G401 (cell line): ENCODE measurements around the gene CORO7. TPM values are rescaled to one million over a fixed set of nuclear protein-coding genes. Genes with fewer than 3 reads are reported as not detected.
A peak's percentile ranks its signal among the peaks of the same experiment; 100 is the strongest.

Source experiments
- DNase-seq: peaks from one replicate; pipeline ENCODE4 v3.0.0-alpha.2; 2015; ENCODE audit warnings: low spot score
- in situ Hi-C: cut with HindIII; loops from 2 replicates; pipeline ENCODE4 v1.10.0; 2016; ENCODE audit warnings: low sequenced_read_pairs, mixed read lengths
- total RNA-seq: library from RNA; depleted of rRNA; stranded (reverse); fragments of >200 nt; shearing (Covaris generic); gene quantifications from 2 replicates; pipeline ENCODE4 v1.2.3, GENCODE V29; 2014

CORO7 gene
- total RNA-seq, 1 experiment from 2014 or later: 39.5 TPM

DNA sequence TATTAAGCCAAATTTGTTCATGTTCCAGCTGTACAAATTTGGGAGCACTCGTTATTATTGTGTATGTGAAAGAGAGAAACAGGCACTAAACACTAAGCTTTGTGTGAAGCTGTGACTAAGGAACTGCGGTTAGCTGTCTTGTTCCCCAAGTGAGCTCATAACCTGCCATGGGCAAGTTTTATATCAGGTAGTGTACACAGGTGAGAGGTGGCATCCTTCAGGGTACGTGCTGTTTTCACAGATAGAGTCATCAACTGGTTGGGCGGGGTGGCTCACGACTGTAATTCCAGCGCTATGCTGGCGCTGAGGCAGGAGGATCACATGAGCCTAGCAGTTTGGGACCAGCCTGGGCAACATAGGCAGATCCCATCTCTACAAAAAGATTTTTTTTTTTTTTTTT, 12.1 kb upstream of the CORO7 start:
- DNase-seq: no peak
- in situ Hi-C loops: no loop called here

DNA sequence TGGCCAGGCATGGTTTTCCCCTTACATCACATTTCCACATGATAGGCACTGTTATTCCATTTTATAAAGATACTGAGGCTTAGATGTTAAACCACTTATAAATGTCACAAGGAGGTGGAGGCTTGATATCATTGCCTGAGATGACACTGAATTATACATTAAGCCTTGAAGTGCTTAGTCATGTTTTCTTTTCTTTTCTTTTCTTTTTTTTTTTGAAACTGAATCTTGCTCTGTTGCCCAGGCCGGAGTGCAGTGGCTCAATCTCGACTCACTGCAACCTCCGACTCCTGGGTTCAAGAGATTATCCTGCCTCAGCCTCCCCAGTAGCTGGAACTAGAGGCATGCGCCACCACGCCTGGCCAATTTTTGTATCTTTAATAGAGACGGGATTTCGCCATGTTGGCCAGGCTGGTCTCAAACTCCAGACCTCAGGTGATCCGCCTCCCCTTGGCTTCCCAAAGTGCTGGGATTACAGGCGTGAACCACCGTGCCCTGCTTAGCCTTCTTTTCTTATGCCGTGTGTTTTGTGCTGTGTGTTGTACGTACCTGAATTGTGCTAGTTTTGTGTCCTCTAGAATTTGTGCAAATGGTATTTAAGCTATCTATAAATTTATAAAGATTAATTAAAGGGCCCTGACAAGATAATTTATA, 10.5 kb upstream of the CORO7 start:
- DNase-seq: no peak
- in situ Hi-C loops: no loop called here

- in situ Hi-C loops: no loop called here
- no peak for DNase-seq
Observed at GRCh38 chr16:4426021-4426684, 9.8 kb upstream of the CORO7 start.

DNA sequence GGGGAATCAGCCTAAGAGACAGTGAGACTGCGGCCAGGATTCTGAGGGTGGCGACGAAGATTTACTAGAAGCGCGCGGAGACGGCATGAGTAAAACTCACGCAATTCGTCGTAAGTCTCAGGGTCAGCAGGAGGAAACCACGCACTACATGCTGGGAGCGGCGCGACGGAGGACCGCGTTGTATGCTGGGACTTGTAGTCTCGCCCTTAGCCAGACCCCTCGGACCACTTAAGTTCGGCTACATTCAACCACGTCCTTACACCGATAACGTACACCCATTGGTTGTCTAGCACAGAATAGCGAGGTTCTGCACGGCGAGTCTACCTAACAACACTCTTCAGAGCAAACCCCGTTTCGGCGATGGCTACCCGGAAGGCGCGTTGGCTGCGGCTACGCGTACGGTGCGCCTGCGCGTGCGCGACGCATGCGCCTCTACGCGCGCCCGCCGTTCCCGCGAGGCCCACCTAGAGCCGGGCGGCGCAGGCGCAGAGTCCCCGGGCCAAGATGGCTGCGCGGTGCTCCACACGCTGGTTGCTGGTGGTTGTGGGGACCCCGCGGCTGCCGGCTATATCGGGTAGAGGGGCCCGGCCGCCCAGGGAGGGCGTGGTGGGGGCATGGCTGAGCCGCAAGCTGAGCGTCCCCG, 9.1 kb upstream of the CORO7 start, which contains the start of gene DNAJA3:
DNAJA3 (plus strand) TSS at position 491 of the 643 bp plus-strand sequence; CDS start at position 505, 14 bp downstream.
- in situ Hi-C loops: no loop called here
- peak; percentile 96 for DNase-seq

- DNase-seq: no peak
- in situ Hi-C loops: no loop called here
Observed at GRCh38 chr16:4420505-4421105, 4.2 kb upstream of the CORO7 start.

DNA sequence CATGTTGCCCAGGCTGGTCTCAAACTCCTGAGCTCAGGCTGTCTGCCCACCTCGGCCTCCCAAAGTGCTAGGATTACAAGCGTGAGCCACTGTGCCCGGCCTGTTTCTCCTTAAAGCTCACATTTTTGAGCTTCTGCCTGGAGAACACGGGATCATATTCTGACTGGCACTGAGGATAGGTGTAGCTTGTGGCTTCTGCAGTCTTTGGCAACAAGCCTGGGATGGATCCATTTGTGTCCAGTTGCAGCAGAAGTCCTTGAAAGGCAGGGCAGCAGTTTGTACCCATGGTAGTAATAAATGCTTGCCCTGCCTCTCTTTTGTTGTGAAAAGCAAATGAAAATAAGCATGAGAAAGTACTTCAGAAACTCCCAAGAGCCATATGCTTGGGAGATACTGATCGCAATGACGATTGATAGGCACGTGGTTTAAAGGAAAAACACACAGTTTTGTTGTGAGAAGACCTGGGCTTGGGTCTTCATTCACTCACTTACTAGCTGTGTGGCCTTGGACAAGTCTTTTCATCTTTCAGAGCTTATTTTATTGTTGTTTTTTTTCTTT, 3.1 kb upstream of the CORO7 start:
- DNase-seq: no peak
- in situ Hi-C loops: no loop called here

- DNase-seq: peak; percentile 46
Observed at GRCh38 chr16:4415538-4416199, 727 bp downstream of the CORO7 start.

GRCh38 chr16:4414187-4414917, 2.0 kb downstream of the CORO7 start:
- in situ Hi-C loops: no loop called here
- DNase-seq: no peak

More at GRCh38 chr16:4415538-4416199, 727 bp downstream of the CORO7 start:
- in situ Hi-C loops: no loop called here

DNA sequence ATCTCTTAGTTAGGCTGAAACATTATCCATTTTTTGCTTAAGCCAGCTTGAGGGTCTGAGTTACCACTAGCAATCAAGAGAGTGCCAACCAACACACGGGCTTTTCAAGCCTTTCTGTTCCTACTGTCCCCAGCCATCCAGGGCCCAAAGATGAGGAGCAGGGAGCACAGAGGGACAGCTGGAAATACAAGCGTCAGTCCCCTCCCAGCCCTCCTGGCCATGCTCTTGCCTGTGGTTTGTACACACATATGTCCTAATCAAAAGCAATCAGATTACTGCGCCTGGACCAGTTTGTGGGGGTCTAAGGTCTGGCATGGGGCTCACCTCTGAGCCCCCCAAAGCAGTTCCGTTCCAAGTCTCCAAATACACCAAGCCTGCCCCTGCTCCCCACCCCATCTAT, 3.5 kb downstream of the CORO7 start:
- DNase-seq: no peak
- in situ Hi-C loops: no loop called here

DNA sequence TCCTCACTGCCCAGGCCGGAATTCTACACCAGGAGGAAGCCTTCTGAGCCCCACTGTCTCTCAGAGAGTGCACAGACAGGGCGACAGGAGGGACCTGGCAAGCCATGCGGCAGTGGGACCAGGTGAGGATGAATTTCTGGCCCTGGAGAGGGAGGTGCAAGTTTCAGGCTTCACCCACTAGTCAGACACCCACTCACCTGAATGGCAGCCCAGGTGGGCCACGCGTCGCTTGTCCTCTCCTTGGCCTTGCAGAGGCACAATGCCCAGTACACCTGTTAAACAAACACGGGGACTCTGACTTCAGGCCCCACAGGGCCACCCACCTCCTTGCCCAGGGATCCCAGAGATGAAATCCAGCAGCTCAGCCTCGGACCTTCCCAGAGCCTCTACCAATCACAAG, 4.2 kb downstream of the CORO7 start:
- in situ Hi-C loops: no loop called here
- DNase-seq: no peak

DNA sequence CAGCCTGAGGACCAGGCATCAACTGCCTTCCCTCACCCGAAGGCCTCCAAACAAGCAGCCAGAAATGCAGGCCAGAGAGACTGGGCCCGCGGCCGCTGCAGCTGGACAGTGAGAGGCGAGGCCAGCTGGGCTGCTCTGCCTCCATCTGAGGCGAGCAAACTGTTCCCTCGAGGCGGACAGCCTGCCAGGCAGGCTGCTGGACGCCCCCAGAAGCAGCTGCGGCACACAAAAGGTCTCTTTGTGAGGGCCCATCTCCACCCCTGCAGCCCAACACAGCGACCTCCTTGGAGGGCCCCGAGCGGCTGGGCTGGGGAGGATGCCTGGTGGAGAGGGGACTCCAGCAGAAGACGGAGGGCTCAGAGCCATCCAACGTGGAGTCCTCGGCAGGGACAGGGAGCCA, 4.7 kb downstream of the CORO7 start:
- in situ Hi-C loops: no loop called here
- DNase-seq: no peak

GRCh38 chr16:4410335-4411075, 5.9 kb downstream of the CORO7 start:
- DNase-seq: no peak
- in situ Hi-C loops: no loop called here

GRCh38 chr16:4409081-4409932, 7.1 kb downstream of the CORO7 start:
- in situ Hi-C loops: no loop called here
- no peak for DNase-seq

DNA sequence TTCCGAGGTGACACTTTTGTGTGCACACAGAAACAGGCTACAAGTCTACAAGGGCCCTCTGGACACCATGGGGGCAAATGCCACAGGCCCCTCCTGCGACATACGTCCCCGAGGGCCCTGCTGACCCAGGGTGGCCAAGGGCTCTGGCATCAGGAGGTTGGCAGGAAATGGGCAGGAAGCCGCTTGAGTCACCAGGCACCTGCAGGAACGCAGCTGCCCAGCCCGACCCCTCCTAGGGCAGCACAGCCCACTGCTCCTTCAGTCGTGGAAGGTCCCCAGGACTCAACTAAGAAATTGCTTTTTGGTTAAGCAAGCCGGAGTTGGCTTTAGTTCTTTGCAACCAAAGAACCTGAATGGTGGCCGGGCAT, 8.1 kb downstream of the CORO7 start:
- DNase-seq: no peak
- in situ Hi-C loops: no loop called here

DNA sequence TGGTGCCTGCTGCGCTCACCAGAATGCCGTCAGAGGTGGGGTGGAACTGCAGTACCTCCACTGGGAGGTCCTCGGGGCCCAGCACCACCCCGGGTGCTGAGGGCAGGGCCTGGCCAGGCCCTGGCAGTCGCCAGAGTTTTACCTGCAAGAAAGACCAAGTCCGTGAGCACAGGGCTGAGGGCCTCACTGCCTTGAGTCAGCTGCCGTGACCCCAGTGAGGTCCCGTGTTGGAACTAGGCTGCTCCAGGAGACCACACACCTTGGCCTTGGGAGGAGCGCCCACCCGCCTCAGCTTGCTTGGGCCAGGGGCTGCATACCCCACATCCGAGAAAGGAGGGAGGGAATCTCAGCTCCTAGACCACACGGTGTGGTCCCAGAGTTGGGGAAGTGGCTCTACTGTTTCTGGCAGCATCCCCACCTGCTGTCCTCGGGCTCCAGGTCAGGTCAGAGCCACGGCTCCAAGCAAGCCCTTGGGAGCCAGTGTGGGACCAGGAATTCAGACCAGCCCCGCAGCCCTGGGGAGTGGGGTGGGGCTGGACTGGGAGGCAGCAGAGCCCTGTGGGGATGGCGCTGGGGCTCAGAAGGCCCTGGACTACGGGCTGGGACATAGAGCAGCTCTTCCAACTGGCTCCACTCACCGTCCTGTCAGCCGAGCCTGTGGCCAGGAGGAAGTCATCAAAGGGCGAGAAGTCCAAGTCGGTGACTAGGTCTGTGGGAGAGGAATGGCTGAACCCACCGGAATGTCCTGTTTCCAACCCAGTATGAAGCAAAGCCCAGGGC, 8.7 kb downstream of the CORO7 start:
- DNase-seq: no peak
- in situ Hi-C loops: no loop called here

DNA sequence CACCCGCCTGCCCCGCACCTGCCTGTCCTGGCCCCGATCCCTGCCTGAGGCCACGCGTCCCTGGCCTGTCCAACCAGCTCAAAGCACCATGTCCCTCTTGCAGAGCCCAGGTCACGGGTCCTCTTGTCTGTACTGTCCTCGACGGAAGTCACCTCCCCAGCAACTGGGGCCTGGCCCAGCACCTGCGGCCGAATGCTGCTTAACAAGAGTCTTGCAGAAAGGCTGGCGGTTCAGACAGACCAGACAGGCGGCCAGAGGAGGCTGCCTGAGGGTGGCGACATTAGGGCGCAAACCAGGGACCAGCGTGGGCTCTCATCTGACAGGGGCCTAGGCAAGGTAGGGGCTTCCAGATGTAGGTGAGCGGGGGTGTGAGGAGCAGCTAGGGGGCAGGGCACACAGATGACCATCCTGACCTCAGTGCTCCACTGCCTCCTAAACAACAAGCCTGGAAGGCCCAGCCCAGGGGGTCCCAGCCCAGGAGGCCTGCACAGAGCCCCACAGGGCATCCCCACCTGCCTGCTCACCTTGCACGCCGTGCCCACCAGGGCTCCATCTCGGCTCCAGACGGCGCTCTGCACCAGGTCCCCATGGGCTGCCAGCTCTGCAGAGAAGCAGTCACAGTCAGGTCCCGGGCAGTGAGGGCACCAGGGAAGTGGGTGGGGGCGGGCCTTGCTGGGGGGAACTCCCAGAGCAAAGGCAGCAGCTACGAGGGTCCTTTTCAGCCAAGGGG, 11.3 kb downstream of the CORO7 start:
- no peak for DNase-seq
- in situ Hi-C loops: no loop called here
